Measurements from ENCODE around the gene CIB4.

CIB4 gene

GRCh38 chr2:26614216-26615138 lies 26.7 kb downstream of the CIB4 start:
- TF ChIP-seq CTCF (IDR thresholded peaks at IDR 0.05; ENCODE audit: extremely low read depth, missing control alignments), result no peak
- no peak for DNase-seq (ENCODE audit: low spot score)

GRCh38 chr2:26613241-26614215 lies 27.6 kb downstream of the CIB4 start:
- TF ChIP-seq CTCF (IDR thresholded peaks at IDR 0.05; ENCODE audit: extremely low read depth, missing control alignments), result no peak
- no peak for DNase-seq (ENCODE audit: low spot score)

DNA sequence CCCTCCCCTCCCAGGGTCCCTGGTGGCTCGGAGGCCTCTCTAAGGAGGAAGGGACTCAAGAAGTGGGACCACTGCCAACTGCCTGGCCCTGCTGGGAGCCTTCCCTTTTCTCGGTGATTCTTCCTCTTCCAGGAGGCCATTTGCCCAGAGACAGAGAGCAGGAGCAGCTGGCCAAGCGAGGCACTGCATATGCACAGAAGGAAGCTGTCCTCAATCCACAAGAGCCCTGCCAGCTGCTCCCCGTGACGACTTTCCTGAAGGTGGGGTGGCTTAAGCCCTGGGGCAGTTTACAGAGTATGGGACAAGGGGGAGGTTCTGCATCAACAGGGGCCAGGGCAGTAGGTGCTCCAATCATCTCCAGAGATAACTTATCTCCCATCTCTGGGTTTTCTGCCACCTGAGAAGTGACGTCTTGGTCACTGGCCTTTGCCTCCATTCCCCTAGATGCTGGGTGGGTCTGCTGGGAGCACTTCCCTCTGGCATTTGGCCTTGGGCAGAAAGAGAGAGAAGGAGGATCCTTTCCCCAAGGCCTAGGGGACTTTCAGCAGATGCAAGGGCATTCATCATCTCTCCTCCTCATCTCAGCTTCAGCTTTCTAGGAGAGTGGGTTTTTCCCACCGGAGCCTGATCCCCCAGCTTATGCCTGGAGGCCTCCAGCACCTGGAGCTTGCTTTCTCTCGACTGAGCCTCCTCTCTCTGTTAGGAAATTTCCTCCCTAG lies 28.5 kb downstream of the CIB4 start:
- TF ChIP-seq CTCF (IDR thresholded peaks at IDR 0.05; ENCODE audit: extremely low read depth, missing control alignments), result no peak
- DNase-seq (ENCODE audit: low spot score), result no peak

GRCh38 chr2:26612034-26612433 lies 29.1 kb downstream of the CIB4 start:
- no peak for DNase-seq (ENCODE audit: low spot score)
- no peak for TF ChIP-seq CTCF (IDR thresholded peaks at IDR 0.05; ENCODE audit: extremely low read depth, missing control alignments)

DNA sequence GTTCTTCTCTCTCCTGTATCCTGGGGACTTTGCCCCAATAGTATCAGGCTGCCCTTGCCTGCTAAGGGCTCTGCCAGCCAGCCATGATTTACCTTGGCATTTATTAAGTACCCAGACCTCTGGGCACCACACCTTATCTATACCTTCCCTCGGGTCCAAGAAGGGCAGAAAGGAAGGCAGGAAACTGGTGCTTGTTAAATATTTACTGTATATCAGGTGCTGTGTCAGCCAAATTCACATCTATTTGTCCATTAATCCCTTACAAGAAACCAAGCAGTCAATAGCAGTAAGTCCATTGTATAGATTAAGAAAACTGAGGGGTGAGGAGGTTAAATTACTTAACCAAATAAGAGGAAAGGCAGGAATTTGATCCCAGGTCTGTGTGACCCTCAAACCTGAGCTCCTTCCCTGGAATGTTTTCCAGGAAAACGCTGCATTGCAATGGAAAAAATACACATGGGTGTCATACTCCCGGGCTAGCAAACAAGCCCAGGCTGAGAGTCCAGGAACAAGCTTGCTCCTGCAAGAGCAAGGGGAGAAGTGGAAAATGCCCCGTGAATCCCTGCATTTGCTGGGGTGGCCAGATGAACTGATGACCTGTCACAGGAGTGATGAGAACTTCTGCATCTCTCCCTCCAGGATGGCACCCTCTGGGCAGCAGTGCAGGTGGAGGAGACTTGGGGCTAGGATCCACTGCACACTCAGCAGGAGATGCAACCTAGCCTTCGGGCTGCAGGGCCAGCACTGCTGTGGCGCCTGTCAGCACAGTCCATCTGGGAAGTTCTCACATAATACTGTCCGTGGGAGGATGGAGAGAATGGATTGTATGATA lies 30.4 kb downstream of the CIB4 start:
- no peak for TF ChIP-seq CTCF (IDR thresholded peaks at IDR 0.05; ENCODE audit: extremely low read depth, missing control alignments)
- no peak for DNase-seq (ENCODE audit: low spot score)

GRCh38 chr2:26609839-26610277 lies 31.3 kb downstream of the CIB4 start:
- no peak for DNase-seq (ENCODE audit: low spot score)

More at GRCh38 chr2:26609839-26610277, 31.3 kb downstream of the CIB4 start:
- no peak for TF ChIP-seq CTCF (IDR thresholded peaks at IDR 0.05; ENCODE audit: extremely low read depth, missing control alignments)

Measured in GM20000 (cell line).